ENCODE data around the gene NOS3. TPM values are rescaled to one million over a fixed set of nuclear protein-coding genes. Genes with fewer than 3 reads are reported as not detected.

Gene NOS3
- total RNA-seq, 1 donor from 2014 or later = 12.1 TPM

DNA sequence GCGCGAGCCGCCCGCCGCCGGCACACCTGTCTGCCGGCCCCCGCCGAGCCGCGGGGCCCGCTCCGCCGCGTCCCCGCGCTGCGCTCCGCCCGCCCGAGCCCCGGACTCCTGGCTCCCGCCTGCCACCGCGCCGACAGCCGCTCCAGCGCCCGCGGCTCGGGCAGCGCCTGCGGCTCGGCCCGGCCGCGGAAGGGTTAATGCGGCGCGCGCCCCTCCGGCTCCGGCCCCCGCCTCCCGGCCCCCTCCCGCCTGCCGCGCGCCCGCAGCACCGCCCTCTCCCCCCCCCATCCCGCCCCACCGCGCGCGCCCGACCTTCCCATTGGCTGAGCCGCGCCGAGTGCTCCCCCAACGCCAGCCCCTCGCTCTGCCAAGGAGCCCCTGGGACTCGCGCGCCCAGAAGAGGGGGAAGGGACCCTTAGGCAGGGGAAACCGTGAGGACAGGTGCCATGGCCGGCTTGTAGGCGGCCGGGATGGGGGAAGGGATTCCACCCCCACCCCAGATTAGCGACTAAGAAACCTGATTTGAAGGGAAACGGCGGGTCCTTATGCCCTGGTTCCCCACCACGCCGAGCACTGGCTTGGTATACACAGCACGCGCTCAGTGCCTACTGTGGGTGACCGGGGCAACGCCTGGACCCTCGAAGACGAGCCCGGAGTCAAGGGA is 12.6 kb upstream of the NOS3 start, which contains the start of gene KCNH2:
Gene KCNH2 (minus strand): TSS at position 196 of the 664 bp plus-strand sequence. CDS start 408 bp downstream, outside the sequence.
- intact Hi-C loops (cut with micrococcal nuclease) = loop anchor here (5.0 kb wide), 1 partner anchor 34 kb away; no protein-coding TSS in a partner anchor

- intact Hi-C loops (cut with micrococcal nuclease) = loop anchor here (1.0 to 10.0 kb wide), 3 partner anchors 32 to 535 kb away; partner anchors contain the start of gene ABCB8
Observed at GRCh38 chr7:150979713-150980390, 11.0 kb upstream of the NOS3 start.

- intact Hi-C loops (cut with micrococcal nuclease) = loop anchor here (10.0 kb wide), 1 partner anchor 536 kb away; no protein-coding TSS in a partner anchor
Observed at GRCh38 chr7:150980663-150981062, 10.2 kb upstream of the NOS3 start.

- intact Hi-C loops (cut with micrococcal nuclease) = loop anchor here (10.0 kb wide), 1 partner anchor 537 kb away; no protein-coding TSS in a partner anchor
Observed at GRCh38 chr7:150981644-150982043, 9.2 kb upstream of the NOS3 start.

GRCh38 chr7:150982351-150982750 is 8.5 kb upstream of the NOS3 start:
- intact Hi-C loops (cut with micrococcal nuclease) = loop anchor here (10.0 kb wide), 1 partner anchor 538 kb away; no protein-coding TSS in a partner anchor

DNA sequence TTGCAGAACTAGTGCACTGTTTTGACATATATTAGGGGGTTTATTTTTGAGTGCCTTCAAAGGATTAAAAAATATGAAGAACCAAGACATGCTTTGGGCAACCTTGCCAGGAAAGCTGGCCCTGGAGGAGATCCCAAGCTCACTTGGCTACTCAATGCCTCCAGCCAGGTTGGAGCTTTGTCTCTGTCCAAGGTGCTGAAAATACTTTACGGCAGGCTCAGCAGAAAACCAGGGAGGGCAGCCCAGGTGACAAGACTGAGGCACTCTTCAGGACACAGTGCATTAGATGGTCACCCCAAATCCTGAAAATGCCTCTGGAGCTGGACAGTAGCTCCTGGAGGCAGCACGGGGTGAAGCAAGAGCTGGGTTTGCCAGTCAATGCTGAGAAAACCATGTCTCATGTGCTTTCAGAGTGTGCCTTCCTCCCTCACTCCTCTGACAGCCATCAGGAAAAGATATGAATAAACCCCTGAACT is 6.9 kb upstream of the NOS3 start:
- intact Hi-C loops (cut with micrococcal nuclease) = loop anchor here (1.0 to 10.0 kb wide), 2 partner anchors 10 to 539 kb away; no protein-coding TSS in a partner anchor

DNA sequence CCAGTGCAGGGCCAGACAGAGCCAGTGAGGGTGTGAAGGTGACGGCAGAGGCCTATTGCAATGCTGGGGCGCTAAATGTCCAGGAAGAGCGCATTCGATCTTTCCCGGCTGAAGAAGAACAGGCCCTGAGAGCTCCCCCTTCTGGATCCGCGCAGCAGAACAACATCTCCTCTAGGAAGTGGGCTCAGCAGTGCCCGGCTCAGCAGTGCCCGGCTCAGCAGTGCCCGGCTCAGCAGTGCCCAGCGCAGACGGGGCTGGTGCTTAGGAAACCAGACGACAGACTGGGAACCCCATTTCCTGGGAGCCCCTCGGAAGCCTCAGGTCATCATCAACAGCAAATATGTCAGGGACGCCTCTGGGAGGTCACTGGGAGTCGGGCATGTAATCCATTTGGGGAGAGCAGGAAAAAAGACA is 4.7 kb upstream of the NOS3 start:
- intact Hi-C loops (cut with micrococcal nuclease) = loop anchor here (10.0 kb wide), 1 partner anchor 541 kb away; no protein-coding TSS in a partner anchor

- intact Hi-C loops (cut with micrococcal nuclease) = loop anchor here (10.0 kb wide), 1 partner anchor 542 kb away; no protein-coding TSS in a partner anchor
Observed at GRCh38 chr7:150986556-150986955, 4.3 kb upstream of the NOS3 start.

DNA sequence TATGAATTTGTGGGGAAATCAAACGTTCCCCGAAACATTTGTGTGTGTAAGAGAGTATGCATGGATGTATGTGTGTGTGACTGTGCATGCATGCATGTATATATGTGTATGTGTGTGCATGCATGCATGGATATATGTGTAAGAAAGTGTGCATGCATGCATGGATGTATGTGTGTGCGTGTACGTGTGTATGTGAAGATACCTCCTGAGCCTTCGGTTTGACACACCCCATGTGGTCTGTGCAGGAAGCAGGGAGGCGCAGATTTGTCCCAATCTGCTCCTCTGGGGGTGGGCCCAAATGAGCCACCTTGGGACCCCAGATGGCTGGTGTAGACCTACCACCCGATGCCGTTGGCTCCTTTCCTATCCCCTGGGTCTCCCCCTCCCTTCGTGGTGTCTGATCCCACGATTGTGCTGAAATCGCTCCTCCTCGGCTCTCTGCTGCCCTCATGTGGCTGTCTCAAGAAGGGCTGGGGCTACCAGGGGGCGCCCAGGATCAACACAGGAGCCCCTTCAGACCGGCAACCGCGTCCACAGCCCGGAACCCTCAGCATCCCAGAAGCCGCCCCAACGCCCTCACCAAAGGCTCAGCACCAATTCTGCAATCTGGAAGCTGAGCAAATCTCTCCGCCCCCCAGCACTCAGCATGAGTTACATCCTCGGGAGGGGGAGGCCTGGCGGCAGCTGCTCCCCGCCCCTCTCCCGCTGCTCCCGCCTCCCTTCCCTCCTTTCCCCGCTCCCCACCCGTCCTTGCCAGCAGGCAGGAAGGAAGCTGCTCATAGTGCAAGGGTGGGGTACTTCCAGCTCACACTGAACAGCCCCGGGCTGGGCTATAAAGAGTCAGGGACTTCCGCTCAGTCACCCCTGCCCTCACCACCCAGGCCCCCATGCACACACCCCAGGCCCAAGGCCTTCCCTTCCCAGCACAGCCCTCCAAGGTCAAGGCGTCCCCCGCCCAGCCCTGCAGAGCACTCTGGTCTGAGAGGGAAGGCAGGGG is 2.3 kb upstream of the NOS3 start:
- intact Hi-C loops (cut with micrococcal nuclease) = loop anchor here (1.0 to 10.0 kb wide), 6 partner anchors 20 to 544 kb away; no protein-coding TSS in a partner anchor

GRCh38 chr7:150989456-150989855 is 1.4 kb upstream of the NOS3 start:
- intact Hi-C loops (cut with micrococcal nuclease) = loop anchor here (10.0 kb wide), 1 partner anchor 545 kb away; no protein-coding TSS in a partner anchor

DNA sequence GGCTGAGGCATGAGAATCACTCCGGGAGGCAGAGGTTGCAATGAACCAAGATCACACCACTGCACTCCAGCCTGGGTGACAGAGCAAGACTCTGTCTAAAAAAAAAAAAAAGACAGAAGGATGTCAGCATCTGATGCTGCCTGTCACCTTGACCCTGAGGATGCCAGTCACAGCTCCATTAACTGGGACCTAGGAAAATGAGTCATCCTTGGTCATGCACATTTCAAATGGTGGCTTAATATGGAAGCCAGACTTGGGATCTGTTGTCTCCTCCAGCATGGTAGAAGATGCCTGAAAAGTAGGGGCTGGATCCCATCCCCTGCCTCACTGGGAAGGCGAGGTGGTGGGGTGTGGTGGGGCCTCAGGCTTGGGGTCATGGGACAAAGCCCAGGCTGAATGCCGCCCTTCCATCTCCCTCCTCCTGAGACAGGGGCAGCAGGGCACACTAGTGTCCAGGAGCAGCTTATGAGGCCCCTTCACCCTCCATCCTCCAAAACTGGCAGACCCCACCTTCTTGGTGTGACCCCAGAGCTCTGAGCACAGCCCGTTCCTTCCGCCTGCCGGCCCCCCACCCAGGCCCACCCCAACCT is 1.3 kb downstream of the NOS3 start:
- intact Hi-C loops (cut with micrococcal nuclease) = loop anchor here (1.0 kb wide), 1 partner anchor 36 kb away; the partner anchor contains the start of gene ABCB8

GRCh38 chr7:150992833-150993302 is 2.1 kb downstream of the NOS3 start:
- intact Hi-C loops (cut with micrococcal nuclease) = loop anchor here (1.0 kb wide), 1 partner anchor 35 kb away; the partner anchor contains the start of gene ABCB8

DNA sequence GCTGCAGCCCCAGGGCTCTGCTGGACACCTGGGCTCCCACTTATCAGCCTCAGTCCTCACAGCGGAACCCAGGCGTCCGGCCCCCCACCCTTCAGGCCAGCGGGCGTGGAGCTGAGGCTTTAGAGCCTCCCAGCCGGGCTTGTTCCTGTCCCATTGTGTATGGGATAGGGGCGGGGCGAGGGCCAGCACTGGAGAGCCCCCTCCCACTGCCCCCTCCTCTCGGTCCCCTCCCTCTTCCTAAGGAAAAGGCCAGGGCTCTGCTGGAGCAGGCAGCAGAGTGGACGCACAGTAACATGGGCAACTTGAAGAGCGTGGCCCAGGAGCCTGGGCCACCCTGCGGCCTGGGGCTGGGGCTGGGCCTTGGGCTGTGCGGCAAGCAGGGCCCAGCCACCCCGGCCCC is 2.7 kb downstream of the NOS3 start:
- intact Hi-C loops (cut with micrococcal nuclease) = no loop called here

DNA sequence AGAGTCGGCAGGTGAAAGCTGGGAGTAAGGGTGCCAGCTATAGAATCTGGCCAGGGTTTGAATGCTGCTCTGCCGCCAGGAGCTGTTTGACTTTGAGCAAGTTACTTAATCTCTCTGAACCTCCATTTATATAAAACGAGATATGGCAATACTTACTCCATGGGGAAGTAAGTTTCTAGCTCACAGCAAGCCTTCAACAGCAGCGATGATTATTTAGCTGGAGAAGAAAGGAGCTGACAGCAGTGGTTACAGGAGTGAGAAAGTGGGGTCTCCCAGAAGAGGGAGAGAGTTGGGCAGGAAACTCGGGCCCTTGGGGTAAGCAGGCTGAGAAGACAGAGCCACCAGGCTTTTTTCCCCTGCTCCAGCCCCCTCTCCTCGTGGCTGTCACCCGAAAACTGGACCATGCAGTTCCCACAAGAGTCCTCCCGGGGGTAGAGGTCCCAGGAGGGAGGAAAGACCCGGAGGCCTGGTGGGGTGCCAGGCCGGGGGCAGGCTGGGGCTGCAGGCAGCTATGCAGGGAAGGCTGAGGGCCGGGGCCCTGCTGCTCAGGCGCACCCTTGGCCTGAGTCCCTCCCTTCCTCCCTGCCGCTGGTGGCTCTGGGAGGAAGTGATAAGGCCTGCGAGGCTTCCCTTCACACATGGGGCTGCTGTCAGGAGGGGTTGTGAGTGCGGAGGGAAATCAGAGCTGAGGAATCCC is 3.5 kb downstream of the NOS3 start:
- intact Hi-C loops (cut with micrococcal nuclease) = loop anchor here (1.0 kb wide), 1 partner anchor 14 kb away; no protein-coding TSS in a partner anchor

GRCh38 chr7:150994838-150995510 is 4.2 kb downstream of the NOS3 start:
- intact Hi-C loops (cut with micrococcal nuclease) = loop anchor here (1.0 kb wide), 1 partner anchor 13 kb away; no protein-coding TSS in a partner anchor

GRCh38 chr7:150996376-150997074 is 5.7 kb downstream of the NOS3 start:
- intact Hi-C loops (cut with micrococcal nuclease) = no loop called here

DNA sequence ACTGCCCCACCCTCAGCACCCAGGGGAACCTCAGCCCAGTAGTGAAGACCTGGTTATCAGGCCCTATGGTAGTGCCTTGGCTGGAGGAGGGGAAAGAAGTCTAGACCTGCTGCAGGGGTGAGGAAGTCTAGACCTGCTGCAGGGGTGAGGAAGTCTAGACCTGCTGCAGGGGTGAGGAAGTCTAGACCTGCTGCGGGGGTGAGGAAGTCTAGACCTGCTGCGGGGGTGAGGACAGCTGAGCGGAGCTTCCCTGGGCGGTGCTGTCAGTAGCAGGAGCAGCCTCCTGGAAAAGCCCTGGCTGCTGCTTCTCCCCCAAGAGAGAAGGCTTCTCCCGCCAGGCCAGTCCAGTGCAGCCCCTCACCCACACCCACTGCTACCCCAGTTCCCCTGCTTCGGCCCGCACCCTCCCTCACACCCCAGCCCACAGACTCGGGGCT is 6.3 kb downstream of the NOS3 start:
- intact Hi-C loops (cut with micrococcal nuclease) = no loop called here

GRCh38 chr7:150997817-150998216 is 7.0 kb downstream of the NOS3 start:
- intact Hi-C loops (cut with micrococcal nuclease) = no loop called here
